Mucosa of stomach (tissue), 1 donor: ENCODE measurements around the gene TCF15.

Experiments
- H3K27me3 ChIP-seq: one replicate; pipeline ENCODE4 v1.7.0; 2013; ENCODE audit warnings: mild to moderate bottlenecking, low read length; ENCODE audit not compliant: control insufficient read depth, insufficient read depth
- H3K36me3 ChIP-seq: one replicate; pipeline ENCODE4 v1.7.0; 2013; ENCODE audit warnings: low read length; ENCODE audit not compliant: control insufficient read depth, insufficient read depth
- H3K4me1 ChIP-seq: one replicate; pipeline ENCODE4 v1.7.0; 2013; ENCODE audit warnings: mild to moderate bottlenecking, low read length; ENCODE audit not compliant: control insufficient read depth, insufficient read depth
- H3K4me3 ChIP-seq: one replicate; pipeline ENCODE4 v1.7.0; 2013; ENCODE audit warnings: low read length
- H3K9ac ChIP-seq: one replicate; pipeline ENCODE4 v1.7.0; 2013; ENCODE audit warnings: mild to moderate bottlenecking, low read length, moderate library complexity
- H3K9me3 ChIP-seq: one replicate; pipeline ENCODE4 v1.7.0; 2013; ENCODE audit warnings: mild to moderate bottlenecking, low read length, moderate library complexity; ENCODE audit not compliant: control insufficient read depth
- donor health status: Pancreatic carcinoma.

The TCF15 gene

DNA sequence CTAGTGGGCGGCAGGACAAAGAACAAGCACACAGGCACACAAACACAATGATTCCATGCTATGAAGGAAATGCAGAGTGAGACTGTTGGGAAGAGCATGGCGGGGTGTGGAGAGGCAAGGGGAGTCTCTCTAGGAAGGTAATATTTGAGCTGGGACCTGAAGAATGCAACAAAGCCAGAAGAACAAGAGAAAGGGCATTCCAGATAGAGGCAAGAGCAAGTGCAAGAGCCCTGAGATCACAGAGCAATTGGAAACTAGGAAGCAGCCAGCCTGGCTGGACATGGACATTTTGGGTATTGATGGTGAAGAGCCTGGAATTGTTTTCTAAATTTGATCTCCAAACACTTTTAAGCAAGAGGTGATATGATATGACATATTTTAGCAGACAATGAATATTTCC, 27.4 kb upstream of the TCF15 start:
- H3K36me3 ChIP-seq = no peaks in the 10 kb centered on the region
- no peaks in the 10 kb centered on the region for H3K4me1 ChIP-seq
- H3K27me3 ChIP-seq = peaks cover 6% of the 10 kb centered on the region

DNA sequence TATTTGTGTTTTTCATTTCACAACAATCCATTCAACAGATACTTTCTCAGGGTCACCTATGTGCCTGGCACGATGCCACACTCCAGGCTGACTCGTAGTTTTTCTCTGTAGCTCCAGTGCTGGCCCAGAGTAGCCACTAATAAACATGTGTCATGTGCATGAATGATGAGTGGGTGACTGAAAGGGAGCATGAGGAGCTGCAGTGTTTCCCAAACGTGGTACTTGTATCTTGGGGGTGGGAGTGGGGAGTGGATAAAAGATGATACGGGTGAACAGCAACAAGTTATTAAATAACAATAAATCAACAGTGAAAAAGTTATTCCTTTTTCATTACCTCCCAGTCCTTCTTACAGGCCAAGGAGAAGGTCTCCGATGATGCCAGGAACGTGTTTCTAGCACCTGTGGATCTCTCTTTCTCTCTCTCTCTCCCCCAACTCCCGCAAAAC, 25.8 kb upstream of the TCF15 start:
- H3K27me3 ChIP-seq = peaks cover 5% of the 10 kb centered on the region
- H3K4me3 ChIP-seq = no peak overlapping the region
- H3K36me3 ChIP-seq = no peaks in the 10 kb centered on the region
- H3K9ac ChIP-seq = no peak overlapping the region
- no peaks in the 10 kb centered on the region for H3K9me3 ChIP-seq
- no peaks in the 10 kb centered on the region for H3K4me1 ChIP-seq

More for the DNA sequence above, 27.4 kb upstream of the TCF15 start:
- H3K9me3 ChIP-seq = no peaks in the 10 kb centered on the region
- H3K4me3 ChIP-seq = no peak overlapping the region
- no peak overlapping the region for H3K9ac ChIP-seq

DNA sequence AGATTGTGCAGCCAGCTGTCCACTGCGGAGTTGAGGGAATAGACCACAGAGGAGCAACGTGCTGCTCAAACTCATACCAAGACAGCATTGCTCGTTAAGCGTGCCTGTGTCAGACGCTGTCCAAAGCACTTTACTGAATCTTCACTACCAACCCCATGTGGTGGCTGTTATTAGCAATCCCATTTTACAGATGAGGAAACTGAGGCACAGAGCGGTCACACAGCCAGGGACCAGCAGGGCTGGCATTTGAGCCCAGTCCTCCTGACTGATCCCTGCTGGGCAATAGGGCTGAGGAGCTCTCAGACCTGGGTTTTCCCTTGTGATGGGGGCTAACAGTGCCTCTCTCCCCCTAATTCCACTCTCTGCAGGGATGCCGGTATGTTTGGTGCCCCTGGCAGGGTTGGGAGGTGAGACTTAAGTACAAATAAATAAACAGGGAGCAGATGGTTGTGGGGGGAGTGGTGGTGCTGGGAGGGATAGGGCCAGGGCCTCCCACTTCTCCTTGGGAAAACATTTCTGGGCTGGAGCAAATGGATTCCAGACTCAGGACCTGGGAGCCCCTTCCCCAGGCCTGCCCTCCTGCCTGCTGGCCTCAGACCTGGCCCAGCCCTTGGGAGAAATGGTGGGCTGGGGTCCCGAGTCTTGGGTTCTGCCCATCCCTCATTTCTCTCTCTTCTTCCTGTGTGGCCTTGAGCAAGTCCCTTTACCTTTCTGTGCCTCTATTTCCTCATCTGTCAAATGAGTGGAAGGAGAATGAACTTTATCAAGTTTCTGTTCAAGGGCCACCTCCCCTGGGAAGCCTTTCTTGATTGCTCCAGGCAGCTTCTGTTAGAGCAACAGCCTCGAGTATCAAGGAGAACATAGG, 25.2 kb upstream of the TCF15 start:
- H3K4me3 ChIP-seq = no peak overlapping the region

DNA sequence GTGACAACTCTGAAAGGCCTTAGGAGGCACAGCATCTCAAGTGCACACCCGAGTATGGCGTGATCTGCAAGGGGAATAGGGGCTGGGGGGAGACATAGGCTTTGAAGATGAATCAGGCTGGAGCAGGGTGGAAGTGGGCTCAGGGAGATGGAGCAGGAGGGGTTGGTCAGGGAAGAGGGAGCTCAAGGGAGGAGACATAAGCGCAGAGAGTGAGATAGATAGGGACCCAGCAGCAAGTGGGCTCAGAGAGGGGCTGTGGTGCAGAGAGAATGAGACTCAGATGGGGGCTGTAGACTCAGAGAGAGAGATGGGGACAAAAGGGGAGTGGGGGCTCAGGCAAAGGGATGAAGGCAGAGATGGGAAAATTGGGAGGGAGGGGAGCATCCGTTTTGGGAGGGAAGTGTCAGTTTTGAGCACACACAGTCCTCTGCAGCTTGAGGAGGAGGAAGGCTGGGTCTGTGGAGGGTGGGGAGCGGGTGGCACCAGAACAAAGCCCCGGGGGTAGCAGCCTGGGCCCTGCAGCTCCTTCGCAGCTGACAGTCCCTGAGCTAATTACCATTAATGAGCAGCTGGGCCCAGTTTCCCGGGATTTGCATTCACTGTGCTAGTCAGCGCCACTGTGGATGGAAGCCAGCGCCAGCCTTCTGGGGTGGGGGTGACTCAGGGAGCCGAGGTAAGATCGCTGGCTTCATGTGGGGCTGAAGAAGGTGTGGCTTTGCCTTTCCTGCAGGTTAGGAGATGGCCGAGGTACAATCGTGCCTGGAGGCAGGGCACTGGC, 24.2 kb upstream of the TCF15 start:
- no peaks in the 10 kb centered on the region for H3K4me1 ChIP-seq
- no peak overlapping the region for H3K9ac ChIP-seq
- no peaks in the 10 kb centered on the region for H3K36me3 ChIP-seq
- peaks cover 7% of the 10 kb centered on the region for H3K27me3 ChIP-seq
- no peak overlapping the region for H3K4me3 ChIP-seq
- H3K9me3 ChIP-seq = no peaks in the 10 kb centered on the region

More for the DNA sequence above, 25.2 kb upstream of the TCF15 start:
- Histone ChIP-seq H3K27me3 (peaks cover 7% of the 10 kb centered on the region), H3K9ac (no peak overlapping the region), H3K4me1 (no peaks in the 10 kb centered on the region), H3K36me3 (no peaks in the 10 kb centered on the region), H3K9me3 (no peaks in the 10 kb centered on the region)

DNA sequence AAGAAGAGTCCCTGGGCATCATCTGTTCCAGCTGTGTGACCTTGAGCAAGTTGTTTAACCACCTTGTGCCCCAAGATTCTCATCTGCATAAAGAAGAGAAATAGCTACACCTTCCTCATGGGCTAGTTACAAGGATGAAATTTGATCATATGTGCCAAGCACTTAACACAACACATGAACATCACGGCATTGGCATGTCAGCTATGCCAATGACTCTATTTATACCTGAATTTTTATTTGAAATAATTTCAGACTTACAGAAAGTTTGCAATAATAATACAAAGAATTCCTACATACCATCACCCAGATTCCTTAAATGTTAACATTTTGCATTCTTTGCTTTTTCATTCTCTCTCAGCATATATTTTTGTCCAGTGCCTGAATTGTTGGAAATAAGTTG, 21.0 kb upstream of the TCF15 start:
- H3K4me1 ChIP-seq = no peaks in the 10 kb centered on the region
- H3K27me3 ChIP-seq = peaks cover 7% of the 10 kb centered on the region
- no peaks in the 10 kb centered on the region for H3K36me3 ChIP-seq
- no peaks in the 10 kb centered on the region for H3K9me3 ChIP-seq
- H3K4me3 ChIP-seq = no peak overlapping the region
- H3K9ac ChIP-seq = no peak overlapping the region

DNA sequence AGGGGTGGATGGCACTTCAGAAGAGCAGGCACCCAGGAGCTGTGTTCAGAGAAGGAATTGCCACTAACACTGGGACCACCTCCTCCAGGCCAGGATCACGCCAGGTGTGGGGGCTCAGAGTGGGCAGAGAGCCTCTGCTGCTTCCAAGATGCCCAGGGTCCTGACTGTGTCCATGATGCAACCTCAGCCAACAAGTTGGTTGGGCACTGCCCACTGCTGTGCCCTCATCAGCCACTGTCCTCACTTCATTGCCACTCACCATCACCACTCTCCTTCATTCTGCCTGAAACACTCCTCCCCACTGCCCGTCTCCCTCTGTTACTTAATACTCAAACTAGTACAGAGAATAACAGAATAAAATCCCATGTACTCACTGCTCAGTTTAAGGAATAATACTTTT, 16.5 kb upstream of the TCF15 start:
- H3K27me3 ChIP-seq = peaks cover 9% of the 10 kb centered on the region
- no peaks in the 10 kb centered on the region for H3K9me3 ChIP-seq
- H3K36me3 ChIP-seq = no peaks in the 10 kb centered on the region
- no peak overlapping the region for H3K9ac ChIP-seq
- H3K4me1 ChIP-seq = no peaks in the 10 kb centered on the region
- no peak overlapping the region for H3K4me3 ChIP-seq

DNA sequence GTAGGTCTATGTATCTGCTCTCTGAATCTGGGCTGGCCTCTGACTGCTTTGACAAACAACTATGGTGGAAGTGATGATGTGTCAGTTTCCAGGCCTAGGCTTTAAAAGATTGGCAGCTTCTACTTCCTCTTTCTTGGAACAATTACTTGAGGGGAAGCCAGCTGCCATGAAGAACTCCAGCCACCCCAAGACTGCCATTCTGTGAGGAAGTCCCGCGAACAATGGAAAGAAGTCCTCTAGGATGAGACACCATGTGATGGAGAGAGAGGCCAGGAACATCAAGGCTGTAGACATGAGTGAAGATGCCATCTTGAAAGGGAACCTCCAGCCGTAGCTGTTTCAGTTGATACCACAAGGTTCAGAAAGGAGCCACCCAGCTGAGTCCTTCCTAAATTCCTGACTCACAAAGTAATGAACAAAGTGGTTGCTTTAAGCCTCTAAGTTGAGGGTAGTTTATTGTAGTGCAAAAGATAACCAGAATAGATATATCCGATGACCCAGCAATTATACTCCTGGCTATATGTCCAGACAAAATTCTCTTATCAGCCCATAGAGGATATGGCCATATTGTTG, 15.3 kb upstream of the TCF15 start:
- Histone ChIP-seq H3K9me3 (no peaks in the 10 kb centered on the region), H3K4me3 (no peak overlapping the region), H3K36me3 (no peaks in the 10 kb centered on the region), H3K27me3 (peaks cover 15% of the 10 kb centered on the region), H3K9ac (no peak overlapping the region), H3K4me1 (no peaks in the 10 kb centered on the region)

DNA sequence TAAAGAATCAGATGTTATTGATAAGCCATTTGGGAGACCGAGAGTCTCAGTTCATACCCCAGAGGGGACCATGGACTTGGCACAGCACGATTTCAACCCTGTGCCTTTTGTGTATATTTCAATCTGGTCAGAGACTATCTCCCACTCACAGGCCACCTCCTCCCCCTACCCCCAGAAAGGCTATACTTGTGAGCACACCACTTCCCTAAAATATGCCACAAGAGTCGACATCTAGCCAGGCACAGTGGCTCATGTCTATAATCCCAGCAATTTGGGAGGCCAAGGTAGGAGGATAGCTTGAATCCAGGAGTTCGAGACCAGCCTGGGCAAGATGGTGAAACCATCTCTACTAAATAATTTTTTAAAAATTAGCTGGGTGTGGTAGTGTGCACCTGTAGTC, 13.6 kb upstream of the TCF15 start:
- peaks cover 15% of the 10 kb centered on the region for H3K27me3 ChIP-seq
- no peaks in the 10 kb centered on the region for H3K9me3 ChIP-seq
- no peak overlapping the region for H3K9ac ChIP-seq
- H3K4me3 ChIP-seq = no peak overlapping the region
- no peaks in the 10 kb centered on the region for H3K36me3 ChIP-seq
- H3K4me1 ChIP-seq = no peaks in the 10 kb centered on the region

DNA sequence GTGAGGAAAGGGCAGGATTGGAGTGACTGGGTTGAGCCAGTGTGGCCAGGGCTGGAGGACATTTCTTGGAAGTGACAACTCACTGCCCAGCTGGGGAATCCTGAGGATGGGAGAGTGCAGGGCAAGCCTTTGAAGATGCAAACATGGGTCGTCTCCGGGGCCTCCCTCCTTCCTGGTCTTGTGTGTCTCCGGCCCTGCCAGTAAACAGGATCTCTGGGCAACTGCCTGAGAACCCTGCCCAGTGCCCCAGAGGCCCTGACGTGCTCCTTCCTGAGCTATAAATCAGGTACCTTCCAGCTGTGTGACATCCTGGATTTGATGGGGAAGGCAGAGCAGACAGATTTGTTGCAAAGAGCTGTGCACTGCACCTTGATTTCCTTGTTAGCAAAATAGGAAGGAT, 12.9 kb upstream of the TCF15 start:
- no peaks in the 10 kb centered on the region for H3K36me3 ChIP-seq
- H3K27me3 ChIP-seq = peaks cover 15% of the 10 kb centered on the region
- no peaks in the 10 kb centered on the region for H3K9me3 ChIP-seq
- H3K9ac ChIP-seq = no peak overlapping the region
- H3K4me1 ChIP-seq = no peaks in the 10 kb centered on the region
- H3K4me3 ChIP-seq = no peak overlapping the region

DNA sequence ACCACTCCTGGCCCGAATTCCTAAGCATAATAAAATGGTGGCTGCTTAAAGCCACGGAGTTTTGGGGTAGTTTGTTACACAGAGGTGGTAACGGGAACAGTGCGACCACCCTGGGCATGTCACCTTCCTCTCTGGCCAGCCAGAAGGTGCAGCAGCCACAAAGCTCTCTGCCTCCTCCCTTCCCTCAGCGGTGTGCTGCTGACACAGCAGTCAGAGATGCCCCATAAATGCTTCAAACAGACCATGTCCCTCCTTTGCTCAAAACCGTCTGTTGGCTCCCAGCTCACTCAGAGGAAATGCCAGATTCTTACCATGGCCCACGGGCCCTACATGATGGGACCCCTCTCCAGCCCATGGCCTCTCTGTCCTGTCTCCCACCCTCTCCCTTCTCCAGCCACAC, 12.1 kb upstream of the TCF15 start:
- H3K9me3 ChIP-seq = no peaks in the 10 kb centered on the region
- no peak overlapping the region for H3K4me3 ChIP-seq
- H3K4me1 ChIP-seq = no peaks in the 10 kb centered on the region
- peaks cover 15% of the 10 kb centered on the region for H3K27me3 ChIP-seq
- no peaks in the 10 kb centered on the region for H3K36me3 ChIP-seq
- no peak overlapping the region for H3K9ac ChIP-seq

DNA sequence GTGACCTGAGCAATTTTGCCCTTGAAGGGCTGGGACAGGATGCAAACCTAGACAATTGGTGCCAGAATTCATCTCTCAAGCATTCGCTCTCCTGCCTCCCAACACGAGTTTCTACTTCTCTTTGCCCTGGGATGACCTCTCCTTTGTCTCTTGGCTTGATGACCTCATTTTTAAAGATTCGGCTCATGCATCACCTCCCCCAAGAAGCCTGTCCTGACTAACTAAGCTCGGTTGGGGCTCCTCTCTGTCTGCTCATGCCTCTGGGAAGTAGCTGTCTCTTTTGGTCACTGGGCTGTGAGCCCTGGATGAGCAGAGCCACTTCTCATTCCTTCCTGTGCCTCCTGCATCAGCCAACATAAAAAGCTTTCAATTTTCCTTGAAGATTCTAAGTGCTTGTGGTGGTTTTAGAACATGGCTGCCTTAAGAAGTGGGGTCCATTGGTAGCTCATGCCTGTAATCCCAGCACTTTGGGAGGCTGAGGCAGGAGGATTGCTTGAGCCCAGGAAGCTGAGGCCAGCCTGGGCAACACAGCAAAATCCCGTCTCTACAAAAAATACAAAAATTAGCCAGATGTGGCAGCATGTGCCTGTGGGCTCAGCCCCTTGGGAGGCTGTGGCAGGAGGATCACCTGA, 11.1 kb upstream of the TCF15 start:
- Histone ChIP-seq H3K9ac (no peak overlapping the region), H3K9me3 (no peaks in the 10 kb centered on the region), H3K36me3 (no peaks in the 10 kb centered on the region), H3K4me1 (no peaks in the 10 kb centered on the region), H3K27me3 (peaks cover 15% of the 10 kb centered on the region), H3K4me3 (no peak overlapping the region)

DNA sequence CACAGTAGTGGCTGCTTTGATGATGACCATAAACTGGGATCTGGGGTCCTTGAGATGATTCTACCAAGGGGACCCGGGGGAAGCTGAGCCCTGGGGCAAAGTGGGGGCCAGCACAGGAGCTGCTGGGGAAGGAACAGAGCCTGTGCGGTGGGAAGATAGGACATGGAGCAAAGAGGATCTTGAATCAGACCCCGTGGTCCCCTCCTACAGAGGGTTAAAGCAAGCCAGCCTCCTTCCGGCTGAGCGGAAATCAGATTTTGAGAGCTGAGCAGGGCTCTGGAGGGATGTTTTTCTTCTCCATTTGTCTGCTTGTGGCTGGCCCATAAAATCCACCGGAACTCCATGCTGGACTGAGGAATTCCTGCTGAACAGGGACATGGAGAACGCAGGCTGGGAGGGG, 10.1 kb upstream of the TCF15 start:
- Histone ChIP-seq H3K36me3 (no peaks in the 10 kb centered on the region), H3K27me3 (peaks cover 15% of the 10 kb centered on the region), H3K4me3 (no peak overlapping the region), H3K9ac (no peak overlapping the region), H3K9me3 (no peaks in the 10 kb centered on the region), H3K4me1 (no peaks in the 10 kb centered on the region)
